A673 (cell line): Measurements from ENCODE around the gene UVSSA.

Experiments
- CTCF ChIP-seq: fragments of 300-800, 200-600 bp; sonication (generic); conservative IDR thresholded peaks from 2 replicates; pipeline ENCODE4 v1.5.1; 2017; ENCODE audit warnings: low read depth, mild to moderate bottlenecking, antibody characterized with exemption, low read length, moderate library complexity, mixed read lengths
- EZH2 ChIP-seq: fragments of 200-600 bp; sonication (generic); IDR thresholded peaks from 2 replicates; pipeline ENCODE4 v1.6.1; 2017; ENCODE audit warnings: borderline replicate concordance, low read depth, mild to moderate bottlenecking, mixed read lengths, antibody characterized with exemption, low read length; ENCODE audit not compliant: poor library complexity, severe bottlenecking

GRCh38 chr4:1364217-1364616 lies 17.2 kb downstream of the UVSSA start:
- TF ChIP-seq CTCF (no peak), EZH2 (no peak)
